GM21529 (cell line): ENCODE data around the gene CCDC134.
"Not testable (repeated sequence)": the region's sequence is repeated elsewhere in the genome, so short reads cannot be mapped to it uniquely, and the experiment has no call there.

Experiments used
- ATAC-seq: cut with Tn5 transposase; IDR thresholded peaks from one replicate; pipeline ENCODE4 v1.9.1; 2021; ENCODE audit not compliant: unreplicated experiment

CCDC134 gene

DNA sequence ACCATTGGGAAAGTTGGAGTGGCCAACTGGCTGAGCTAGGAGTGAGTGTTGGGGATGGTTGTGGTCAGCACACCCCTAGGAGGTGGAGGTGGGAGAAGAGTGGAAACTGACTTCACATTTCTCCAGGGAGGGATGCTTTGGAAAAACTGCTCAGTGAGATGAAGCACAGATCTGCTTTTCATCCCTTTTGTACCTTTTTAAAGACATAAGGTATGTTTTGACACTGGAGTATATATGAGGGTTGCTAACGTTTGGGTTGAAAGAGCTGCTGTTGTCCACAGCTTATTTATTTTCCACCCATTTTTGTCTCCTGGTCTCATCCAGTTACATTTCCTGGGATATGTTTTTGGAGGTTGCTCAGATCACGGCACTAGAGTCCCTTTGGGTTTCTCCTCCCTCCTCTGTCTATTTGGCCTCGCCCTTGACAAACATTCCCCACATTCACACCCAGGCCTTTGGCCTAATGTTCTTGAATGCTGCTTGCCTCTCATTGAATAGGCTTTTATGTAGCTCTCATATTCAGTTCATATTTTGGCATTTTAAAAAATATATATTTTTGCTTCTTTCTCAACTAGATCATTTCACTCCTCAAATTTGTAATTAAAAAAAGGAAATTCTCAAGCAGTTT lies 40.7 kb downstream of the CCDC134 start:
- ATAC-seq: no peak

DNA sequence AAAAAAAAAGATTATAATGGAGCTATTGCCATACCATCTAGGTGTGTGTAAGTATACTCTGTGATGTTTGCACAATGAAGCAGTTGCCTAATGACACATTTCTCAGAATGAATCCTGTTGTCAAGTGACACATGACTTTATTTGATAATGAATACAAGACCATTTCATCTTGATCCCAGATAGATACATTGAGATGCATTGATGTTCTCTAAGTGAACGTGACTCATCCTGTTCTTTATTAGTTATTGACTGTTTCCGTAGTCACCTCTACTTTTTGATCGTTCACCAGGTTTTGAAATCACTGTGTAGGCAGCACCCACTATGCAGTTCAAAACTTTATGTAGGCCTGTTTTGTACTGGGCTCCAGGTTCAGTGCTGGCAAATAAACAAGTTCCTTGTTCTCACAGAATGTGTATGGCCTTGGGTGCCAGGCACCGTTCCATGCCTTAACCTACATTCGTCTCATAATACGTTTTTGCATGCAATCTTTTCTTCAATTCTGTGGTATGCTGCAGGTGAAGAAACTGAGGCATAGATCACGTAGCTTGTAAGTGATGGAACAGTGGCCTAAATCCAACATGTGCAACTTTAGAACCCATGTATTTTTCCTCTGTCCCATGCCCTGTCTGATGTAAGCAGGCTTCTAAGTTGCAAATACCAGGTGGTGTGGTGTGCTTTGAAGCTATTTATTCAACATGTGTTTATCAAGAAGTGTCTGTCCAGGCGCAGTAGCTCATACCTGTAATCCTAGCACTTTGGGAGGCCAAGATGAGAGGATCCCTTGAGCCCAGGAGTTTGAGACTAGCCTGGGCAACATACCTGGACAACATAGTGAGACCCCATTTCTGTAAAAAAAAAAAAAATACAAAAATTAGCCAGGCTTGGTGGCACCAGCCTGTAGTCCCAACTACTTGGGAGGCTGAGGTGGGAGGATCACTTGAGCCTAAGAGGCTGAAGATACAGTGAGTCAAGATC lies 42.8 kb downstream of the CCDC134 start:
- no peak for ATAC-seq

DNA sequence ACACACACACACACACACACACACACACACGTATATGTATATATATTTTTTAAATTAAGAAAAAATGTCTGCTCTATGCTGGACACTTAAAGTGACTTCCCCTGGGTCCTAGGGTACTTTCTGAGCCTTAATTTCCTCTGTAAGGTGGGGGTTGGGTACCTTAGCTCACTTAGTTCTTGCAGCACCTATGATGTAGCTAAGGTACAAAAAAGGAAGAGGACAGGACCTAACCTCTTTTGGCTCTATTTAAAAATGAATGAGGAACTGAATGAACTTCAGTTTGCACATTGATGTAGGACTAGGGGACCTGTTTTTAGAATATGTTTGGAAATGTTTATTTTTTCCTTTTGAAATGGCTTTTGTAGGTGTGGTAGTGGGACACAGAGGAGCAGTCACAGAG lies 43.6 kb downstream of the CCDC134 start:
- no peak for ATAC-seq

DNA sequence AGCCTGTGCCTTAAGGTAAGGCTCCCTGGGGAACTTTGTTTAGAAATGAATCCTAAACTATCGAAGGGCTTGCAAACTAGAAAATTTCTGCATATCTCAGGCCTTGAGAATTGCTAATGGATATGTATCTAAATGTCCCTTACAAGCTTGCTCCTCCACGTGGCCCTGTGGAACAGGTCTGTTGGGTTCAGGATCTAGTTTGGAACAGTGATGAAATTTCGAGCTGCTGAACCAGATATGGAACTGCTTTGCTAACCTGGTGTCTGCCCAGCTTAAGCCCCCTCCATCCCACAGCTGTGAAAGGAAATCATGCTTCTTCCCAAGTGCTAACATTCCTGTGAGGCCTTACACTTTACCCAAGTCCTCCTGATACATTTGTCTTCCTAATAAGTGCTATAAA lies 44.0 kb downstream of the CCDC134 start:
- ATAC-seq: no peak

DNA sequence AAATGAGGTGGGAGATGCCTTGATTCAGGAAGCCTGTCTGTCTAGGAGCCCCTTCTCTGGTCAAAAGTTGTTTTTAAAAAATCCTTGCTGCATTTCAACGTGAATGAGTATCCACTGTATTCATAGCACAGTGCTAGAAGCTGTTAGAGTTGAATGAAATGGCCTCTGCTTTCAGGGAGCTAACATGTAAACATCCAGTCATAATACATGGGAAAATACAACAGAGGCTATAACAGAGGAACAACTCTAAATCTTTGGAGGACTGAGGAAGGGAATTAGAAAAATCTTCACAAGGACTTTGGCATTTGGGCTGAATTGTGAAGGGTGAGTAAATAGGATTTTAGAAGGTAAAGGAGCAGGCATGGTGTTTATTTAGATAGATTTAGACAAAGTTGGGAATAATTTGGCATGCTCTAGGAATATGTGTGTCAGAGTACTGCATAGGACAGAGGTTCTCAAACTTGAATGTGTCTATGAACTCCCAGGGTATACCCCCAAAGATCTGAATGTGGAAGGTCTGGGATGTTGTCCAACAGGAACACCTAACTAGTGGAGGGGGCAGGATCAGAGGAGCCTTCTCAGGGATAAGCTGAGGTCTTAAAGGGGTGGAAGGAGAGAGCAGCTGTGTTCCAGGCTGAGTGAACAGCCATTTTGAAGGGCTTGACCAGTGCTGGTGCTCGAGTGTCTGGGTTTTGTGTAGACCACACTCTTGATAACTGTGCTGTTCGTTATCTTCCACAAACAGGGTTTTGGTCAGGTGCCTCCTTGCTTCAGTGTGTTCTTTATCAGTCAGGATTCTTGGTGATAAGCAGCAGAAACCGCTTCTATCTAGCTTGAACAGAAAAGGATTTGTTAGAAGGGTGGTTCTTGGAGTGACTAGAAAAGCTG lies 45.1 kb downstream of the CCDC134 start:
- no peak for ATAC-seq

DNA sequence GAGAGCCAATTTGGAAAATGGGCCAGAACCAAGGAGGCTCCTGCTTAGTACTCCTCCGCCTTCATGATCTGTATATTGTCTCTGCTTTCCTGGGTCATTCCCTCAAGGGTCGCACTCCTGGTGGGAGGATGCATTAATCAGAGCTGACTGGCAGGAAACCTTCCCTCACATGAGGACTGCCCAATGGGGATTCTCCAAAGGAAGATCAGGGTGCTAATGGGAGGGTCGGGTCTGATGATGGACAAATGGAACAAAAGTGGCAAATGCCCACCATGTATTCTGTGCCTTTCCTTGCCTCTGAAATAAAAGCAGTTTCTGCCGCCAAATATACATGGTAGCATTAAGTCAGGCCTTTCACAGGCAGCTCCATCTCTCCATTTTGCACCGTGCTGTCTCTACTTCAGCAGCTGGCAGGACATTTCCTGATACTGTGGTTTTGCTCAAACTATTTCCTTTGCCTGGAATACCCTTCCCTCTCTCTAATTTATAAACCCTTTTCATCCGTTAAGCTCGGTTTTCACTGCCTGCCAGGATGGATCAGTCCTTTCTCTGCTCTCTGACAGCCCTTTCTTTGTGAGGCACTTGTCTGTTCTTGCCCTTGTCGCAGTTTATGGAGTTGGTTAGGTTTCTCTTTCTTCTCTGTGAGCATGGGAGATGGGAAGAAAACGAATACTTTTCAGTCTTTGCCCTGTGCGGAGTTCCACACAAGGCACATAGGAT lies 45.9 kb downstream of the CCDC134 start:
- no peak for ATAC-seq

DNA sequence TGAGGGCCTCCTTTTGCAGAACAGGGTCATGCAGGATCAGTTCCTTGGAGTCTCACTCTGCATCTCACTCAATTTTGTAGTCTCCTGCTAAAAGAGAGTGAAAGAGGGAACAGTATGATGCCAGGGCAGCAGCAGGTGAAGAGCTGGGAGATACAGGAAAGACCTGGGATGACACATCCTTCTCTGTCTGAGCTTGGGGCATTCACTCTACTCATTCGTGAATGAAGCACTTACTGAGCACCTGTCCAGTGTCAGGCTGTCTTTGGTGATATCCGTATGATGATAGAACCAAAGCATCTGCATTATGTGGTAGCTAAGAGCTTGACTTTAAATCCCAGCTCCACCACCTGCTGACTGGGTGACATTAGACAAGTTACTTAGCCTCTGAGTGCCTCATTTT lies 46.8 kb downstream of the CCDC134 start:
- no peak for ATAC-seq

DNA sequence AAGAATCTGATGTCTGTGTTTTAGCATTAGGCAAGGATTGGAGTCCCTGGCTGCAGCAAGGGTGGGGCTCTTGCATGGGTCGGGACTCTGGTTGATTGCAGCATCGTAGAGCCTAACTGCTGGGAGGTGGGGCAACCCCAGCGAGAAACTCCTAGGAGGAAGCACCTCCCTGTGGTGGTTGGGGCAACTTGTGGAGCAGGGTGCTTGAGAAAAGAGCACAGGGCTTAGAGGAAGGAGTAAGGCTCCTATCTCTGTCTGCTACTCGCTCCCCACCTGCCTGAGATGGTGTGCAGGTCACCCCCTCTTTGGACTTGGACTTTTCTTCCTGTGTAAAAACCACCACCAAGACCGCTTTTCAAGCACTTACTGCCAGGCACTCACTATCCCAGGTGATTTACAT lies 48.0 kb downstream of the CCDC134 start:
- ATAC-seq: no peak

DNA sequence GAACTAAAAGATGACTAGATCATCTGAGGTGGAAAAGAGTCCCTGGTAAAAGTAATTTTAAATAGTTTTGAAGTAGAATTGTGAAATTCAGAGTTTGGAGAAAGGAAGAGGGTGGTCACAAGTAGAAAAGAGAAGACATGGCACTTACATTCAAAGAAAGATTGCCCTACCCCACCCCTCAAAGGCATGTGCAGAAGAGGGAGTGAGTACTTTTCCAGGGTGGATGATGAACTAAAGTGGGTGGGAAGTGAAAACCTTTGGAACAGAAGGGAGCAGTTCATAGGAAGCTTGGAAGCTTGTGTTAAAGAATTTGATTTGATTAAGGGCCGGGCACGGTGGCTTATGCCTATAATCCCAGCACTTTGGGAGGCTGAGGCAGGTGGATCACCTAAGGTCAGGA lies 56.0 kb downstream of the CCDC134 start:
- ATAC-seq: no peak

DNA sequence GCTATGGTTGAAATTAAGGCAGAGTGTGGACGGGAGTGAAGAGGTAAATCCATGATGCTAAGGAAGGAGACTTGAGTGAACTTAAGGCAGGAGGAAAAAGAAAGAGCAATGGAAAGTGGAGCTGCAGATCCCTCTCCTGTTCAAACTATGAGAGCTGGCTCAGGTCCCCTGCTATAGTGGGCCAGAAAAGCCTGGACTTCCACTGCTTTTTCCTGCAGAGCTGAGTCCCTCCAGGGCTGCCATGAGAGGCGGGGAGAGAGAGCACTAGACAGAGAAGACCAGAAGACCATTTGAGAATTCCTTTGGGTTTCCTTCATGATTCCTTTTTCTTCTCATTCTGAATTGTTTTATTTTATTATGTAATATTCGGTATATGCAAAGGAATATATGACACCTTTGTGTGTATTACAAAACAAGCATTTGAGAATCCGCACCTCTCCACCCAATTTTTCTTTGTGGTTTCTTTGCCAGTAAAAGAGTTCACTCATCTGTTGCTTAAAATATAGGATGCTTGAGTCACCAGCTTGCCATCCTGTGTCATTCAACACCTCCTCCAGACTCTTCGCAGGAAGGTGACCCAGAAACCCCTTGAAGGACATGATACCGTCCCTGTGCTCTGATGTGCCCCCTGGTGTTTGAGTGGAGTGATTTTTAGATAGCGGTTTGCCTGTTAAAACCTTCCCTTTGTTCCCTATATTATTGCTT lies 56.8 kb downstream of the CCDC134 start:
- ATAC-seq: no peak

DNA sequence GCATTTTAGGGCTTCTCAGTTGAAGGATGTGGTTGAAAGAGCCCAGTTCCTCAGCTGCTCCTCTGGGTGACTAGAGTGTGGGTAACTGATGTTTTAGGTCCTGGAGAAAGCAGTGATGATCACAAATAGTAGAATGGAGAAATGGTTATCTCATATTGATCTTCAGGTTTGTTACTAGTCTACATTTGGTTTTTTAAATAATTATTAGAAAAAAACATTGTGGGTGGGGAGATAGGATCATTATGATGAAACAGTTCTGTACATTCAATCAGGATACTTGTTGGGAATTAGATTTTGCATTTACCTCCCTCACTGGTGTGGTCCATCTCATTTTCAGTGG lies 57.4 kb downstream of the CCDC134 start:
- ATAC-seq: no peak

DNA sequence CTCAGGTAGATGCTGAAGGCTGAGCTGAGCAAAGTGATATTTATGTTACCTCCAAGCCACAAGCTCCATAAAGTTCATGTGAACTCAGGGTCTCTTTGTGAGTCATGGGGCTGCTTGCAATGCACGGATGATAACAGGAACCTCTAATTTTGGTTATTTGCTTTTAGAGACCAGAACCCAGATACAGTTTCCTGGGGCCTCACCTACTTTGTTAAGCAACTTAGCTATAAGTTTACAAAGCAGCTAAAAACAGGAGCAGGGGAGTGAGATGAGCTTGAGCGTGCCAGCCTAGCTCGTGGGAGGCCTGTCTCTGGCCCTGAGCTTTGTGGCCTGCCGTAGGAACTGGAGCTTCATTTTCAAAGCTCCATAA lies 61.7 kb downstream of the CCDC134 start:
- peak; percentile 51 for ATAC-seq

DNA sequence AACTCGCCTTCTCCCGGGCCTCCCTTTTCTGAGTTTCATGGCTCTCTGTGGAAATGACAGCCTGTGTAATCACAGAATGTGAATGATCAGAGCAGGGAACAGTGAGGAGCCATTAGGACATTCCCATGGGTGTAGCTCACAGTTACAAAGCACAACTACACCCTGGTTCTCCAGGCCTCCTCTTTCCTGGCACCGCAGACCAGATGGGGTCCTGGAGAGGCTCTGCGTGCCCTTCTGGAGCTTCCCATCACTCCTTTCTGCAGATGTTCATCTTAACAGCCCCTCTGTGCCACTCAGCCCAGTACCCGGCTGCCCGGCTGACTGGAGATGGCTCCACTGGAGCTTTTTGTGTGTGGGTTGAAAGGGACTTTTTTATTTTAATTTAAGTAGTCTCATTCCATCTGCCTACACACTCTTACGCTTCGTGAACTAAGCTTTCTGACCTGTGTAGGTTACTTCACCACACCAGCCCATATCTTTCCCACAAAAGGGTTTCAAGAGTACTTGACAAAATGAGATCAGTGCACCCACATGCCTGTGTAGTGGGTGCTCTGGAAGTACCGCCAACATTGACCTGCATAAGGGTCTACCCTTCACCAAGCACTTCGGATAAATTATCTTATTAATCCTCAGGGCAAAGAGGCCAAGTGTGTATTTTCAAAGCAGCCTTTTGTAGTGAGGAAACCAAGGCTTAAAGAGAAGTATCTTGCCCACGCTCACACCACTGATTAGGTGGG lies 62.2 kb downstream of the CCDC134 start:
- ATAC-seq: peak; percentile 49

DNA sequence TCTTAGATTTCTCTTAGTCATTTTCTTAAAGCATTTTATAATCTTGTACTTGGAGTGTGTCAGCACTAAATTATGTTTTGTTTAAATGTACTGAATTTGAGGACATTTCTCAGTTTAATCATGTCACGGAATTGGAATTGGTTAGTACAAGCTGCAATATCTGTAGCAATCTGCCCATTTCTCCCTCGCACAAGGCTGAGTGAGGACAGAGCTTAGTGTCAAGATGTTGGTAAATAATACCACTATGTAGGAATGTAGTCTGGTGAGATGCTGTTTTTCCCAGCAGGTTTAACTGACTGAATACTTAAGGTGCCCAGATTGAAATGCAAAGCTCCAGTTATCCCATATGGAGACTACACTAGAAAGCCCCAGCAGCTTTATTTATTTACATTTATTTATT lies 63.0 kb downstream of the CCDC134 start:
- ATAC-seq: no peak

DNA sequence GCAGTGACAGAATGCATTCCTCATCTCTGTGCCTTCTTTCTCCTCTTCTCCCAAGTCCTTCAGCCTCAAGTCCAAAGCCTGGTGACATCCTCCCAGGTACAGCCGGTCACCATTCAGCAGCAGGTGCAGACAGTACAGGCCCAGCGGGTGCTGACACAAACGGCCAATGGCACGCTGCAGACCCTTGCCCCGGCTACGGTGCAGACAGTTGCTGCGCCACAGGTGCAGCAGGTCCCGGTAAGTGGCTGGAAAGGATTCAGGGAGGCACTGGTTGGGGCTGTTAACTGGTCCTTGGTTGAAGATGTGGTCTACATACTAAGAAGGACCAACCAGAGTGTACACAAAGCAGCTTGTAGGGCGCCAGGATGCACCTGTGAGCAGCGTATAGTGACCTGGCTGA lies 68.1 kb downstream of the CCDC134 start:
- ATAC-seq: no peak

DNA sequence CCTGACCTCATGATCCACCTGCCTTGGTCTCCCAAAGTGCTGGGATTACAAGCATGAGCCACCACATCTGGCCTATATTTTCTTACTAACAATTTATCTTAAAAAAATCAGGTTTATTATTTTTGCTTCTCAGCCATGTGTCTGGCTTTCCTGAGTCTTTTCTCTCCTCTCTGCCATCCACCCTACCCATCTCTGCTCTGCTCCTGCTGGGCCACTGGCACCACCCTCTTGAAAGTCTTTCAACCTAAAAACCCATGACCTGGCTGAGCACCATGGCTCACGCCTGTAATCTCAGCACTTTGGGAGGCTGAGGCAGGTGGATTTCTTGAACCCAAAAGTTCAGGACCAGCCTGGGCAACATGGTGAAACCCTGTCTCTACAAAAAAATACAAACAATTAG lies 69.6 kb downstream of the CCDC134 start:
- not testable (repeated sequence) for ATAC-seq

DNA sequence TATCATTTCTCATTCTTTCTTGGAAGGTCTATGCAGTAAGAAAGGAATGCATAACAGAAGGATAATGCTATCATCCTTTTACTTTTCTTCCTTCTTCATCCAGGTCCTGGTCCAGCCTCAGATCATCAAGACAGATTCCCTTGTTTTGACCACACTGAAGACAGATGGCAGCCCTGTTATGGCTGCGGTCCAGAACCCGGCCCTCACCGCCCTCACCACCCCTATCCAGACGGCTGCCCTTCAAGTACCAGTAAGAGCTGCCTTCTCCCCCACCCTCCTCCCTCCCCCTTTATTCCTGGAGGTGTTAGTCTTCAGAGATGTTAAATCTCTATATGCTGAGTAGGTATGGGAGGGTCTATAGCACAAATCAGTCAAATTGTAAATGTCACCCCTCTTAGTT lies 70.3 kb downstream of the CCDC134 start:
- no peak for ATAC-seq

DNA sequence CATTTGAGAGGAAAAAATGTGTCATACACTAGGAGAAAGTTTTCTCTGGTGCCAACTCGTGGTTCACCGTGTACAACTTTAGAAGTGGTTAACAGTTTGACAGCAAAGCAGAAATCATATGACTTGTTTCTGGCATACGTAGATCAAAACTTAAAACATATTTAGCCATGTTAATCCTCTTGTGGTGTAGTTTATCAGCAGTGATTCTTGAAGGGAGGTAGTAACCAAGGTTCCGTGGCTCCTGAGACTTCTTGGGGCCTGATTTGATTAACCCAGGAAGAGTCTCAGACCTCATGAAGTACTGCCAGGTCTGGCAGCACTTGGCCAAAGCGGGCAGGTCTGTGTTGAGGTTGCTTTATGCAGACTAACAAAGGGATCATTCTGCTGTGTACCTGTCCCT lies 72.9 kb downstream of the CCDC134 start:
- no peak for ATAC-seq

DNA sequence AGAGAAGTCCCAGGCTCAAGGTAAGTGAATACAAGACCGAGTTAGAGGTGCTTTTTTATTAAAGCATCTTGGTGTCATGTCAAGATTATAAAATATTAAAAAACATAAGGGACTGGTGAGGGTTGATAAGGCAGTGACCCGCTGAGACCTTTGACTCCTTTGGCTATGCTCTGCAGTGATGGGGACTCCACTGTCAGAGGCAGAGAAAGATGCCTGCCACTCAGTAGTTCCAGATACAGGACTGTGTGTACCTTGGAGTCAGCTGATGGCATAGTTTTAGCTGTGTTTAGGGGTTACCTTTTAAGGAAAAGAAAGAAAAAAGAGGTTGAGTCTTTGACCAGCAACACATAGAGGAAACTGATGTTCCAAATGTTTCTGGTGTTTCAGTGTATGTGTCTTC lies 73.6 kb downstream of the CCDC134 start:
- no peak for ATAC-seq
